HepG2 (cell line): Measurements from ENCODE around the gene SIK3. TPM values are rescaled to one million over a fixed set of nuclear protein-coding genes. Genes with fewer than 3 reads are reported as not detected.

Source experiments
- ETV5 ChIP-seq: IDR thresholded peaks from 2 replicates; pipeline ENCODE4 v1.6.1; 2018; ENCODE audit warnings: missing biosample characterization, missing genetic modification reagents, inconsistent platforms, borderline replicate concordance
- HNRNPK ChIP-seq: fragments of 200-400 bp; formaldehyde crosslinking; IDR thresholded peaks from 2 replicates; pipeline ENCODE4 v1.6.1; 2018; ENCODE audit warnings: low read length, low read depth, moderate library complexity, mild to moderate bottlenecking; ENCODE audit not compliant: poor library complexity, severe bottlenecking
- KMT2A ChIP-seq: sonication (generic); formaldehyde crosslinking; IDR thresholded peaks from 2 replicates; pipeline ENCODE4 v1.4.0; 2020; ENCODE audit warnings: missing genetic modification reagents
- SOX13 ChIP-seq, 3 experiments: fragments of 450-650 bp in 1 of 3; sonication (generic) in 1 of 3; formaldehyde crosslinking in 1 of 3; IDR thresholded peaks in 2 of 3; conservative IDR thresholded peaks in 1 of 3; 2 replicates each; pipeline versions ENCODE4 v1.5.0 to v1.6.1; 2016 to 2020; ENCODE audit warnings: antibody characterized with exemption in 1 of 3, mild to moderate bottlenecking in 1 of 3, missing compliant biosample characterization in 1 of 3, missing genetic modification reagents in 1 of 3, moderate library complexity in 1 of 3
- ZNF354B ChIP-seq: sonication (generic); formaldehyde crosslinking; IDR thresholded peaks from 2 replicates; pipeline ENCODE4 v1.8.0; 2022; ENCODE audit warnings: mild to moderate bottlenecking, missing genetic modification reagents
- ZNF562 ChIP-seq: sonication (generic); formaldehyde crosslinking; IDR thresholded peaks from 2 replicates; pipeline ENCODE4 v1.8.0; 2022; ENCODE audit warnings: missing genetic modification reagents, borderline replicate concordance
- ZNF75D ChIP-seq: sonication (generic); formaldehyde crosslinking; IDR thresholded peaks from 2 replicates; pipeline ENCODE4 v1.8.1; 2023; ENCODE audit warnings: missing genetic modification reagents, mild to moderate bottlenecking, borderline replicate concordance
- ZNF766 ChIP-seq: sonication (generic); formaldehyde crosslinking; IDR thresholded peaks from 2 replicates; pipeline ENCODE4 v1.5.0; 2020; ENCODE audit warnings: missing genetic modification reagents, borderline replicate concordance
- polyA plus RNA-seq, 8 experiments: library from polyadenylated mRNA; depleted of rRNA in 3 of 8; stranded (reverse) in 7 of 8; unstranded in 1 of 8; fragments of >200 nt; fragmentation: Illumina TruSeq in 4 of 8; extraction: Trizol in 4 of 8; gene quantifications; 2 replicates each; pipeline versions ENCODE4 v1.2.1 to v1.2.3, GENCODE V29; 2011 to 2016; ENCODE audit warnings: low read depth in 4 of 8, missing spikeins in 1 of 8, mixed read lengths in 1 of 8; ENCODE audit not compliant: insufficient read depth in 1 of 8
- total RNA-seq, 5 experiments: library from RNA; depleted of rRNA; stranded (reverse); fragments of >200 nt; fragmentation: Illumina TruSeq; extraction: Trizol; gene quantifications; 2 replicates each; pipeline ENCODE4 v1.2.3, GENCODE V29; 2016; ENCODE audit warnings: low read depth in 1 of 5
- TF ChIP-seq, protein P1 (sequence below): IDR thresholded peaks from 2 replicates; pipeline ENCODE4 v1.6.1; 2016; ENCODE audit warnings: missing compliant biosample characterization, missing genetic modification reagents, borderline replicate concordance
- TF ChIP-seq, protein P2 (sequence below): sonication (generic); formaldehyde crosslinking; conservative IDR thresholded peaks from 2 replicates; pipeline ENCODE4 v1.4.0; 2020; ENCODE audit warnings: missing genetic modification reagents
- TF ChIP-seq, protein P3 (sequence below): sonication (generic); formaldehyde crosslinking; IDR thresholded peaks from 2 replicates; pipeline ENCODE4 v1.4.0; 2020; ENCODE audit warnings: missing genetic modification reagents, borderline replicate concordance
- TF ChIP-seq, protein P4 (sequence below): sonication (generic); formaldehyde crosslinking; IDR thresholded peaks from 2 replicates; pipeline ENCODE4 v1.5.1; 2020; ENCODE audit warnings: mild to moderate bottlenecking, missing genetic modification reagents, moderate library complexity
- TF ChIP-seq, protein P5 (sequence below): IDR thresholded peaks from 2 replicates; pipeline ENCODE4 v1.6.1; 2016; ENCODE audit warnings: mild to moderate bottlenecking, missing biosample characterization, missing genetic modification reagents
- TF ChIP-seq, protein P6 (sequence below): sonication (generic); formaldehyde crosslinking; IDR thresholded peaks from 2 replicates; pipeline ENCODE4 v1.8.1; 2023; ENCODE audit warnings: mild to moderate bottlenecking, missing genetic modification reagents

Gene SIK3
- total and polyA plus RNA-seq, 2 of the 13 experiments (the other 11 are each of a cell fraction or from before 2014, with no cell fraction given), result 5.7 to 9.8 TPM

DNA sequence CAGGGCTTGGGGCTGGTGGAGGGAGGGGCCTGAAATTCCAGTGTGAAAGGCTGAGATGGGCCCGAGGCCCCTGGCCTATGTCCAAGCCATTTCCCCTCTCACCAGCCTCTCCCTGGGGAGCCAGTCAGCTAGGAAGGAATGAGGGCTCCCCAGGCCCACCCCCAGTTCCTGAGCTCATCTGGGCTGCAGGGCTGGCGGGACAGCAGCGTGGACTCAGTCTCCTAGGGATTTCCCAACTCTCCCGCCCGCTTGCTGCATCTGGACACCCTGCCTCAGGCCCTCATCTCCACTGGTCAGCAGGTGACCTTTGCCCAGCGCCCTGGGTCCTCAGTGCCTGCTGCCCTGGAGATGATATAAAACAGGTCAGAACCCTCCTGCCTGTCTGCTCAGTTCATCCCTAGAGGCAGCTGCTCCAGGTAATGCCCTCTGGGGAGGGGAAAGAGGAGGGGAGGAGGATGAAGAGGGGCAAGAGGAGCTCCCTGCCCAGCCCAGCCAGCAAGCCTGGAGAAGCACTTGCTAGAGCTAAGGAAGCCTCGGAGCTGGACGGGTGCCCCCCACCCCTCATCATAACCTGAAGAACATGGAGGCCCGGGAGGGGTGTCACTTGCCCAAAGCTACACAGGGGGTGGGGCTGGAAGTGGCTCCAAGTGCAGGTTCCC lies 268.6 kb downstream of the SIK3 start, which contains the start of gene APOC3 (continued):
- TF ChIP-seq, protein P1, sequence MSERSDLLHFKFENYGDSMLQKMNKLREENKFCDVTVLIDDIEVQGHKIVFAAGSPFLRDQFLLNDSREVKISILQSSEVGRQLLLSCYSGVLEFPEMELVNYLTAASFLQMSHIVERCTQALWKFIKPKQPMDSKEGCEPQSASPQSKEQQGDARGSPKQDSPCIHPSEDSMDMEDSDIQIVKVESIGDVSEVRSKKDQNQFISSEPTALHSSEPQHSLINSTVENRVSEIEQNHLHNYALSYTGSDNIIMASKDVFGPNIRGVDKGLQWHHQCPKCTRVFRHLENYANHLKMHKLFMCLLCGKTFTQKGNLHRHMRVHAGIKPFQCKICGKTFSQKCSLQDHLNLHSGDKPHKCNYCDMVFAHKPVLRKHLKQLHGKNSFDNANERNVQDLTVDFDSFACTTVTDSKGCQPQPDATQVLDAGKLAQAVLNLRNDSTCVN (CRISPR knock-in tag), result no peak
- TF ChIP-seq ZNF766 (CRISPR knock-in tag) (no peak), ZNF75D (CRISPR knock-in tag) (no peak), ZNF562 (no peak), KMT2A (CRISPR knock-in tag) (no peak), SOX13 (IDR thresholded peaks at IDR 0.05) (no peak), SOX13 (CRISPR knock-in tag; conservative IDR thresholded peaks at IDR 0.05 in 1 of 2, IDR thresholded peaks at IDR 0.05 in 1 of 2) (peak in 1 of 2 experiments; percentile 82; a peak in 2 of 4 replicates), HNRNPK (no peak), ZNF354B (CRISPR knock-in tag) (0 out of 2 replicates have a peak, but pooled peaks have one; percentile 51), ETV5 (CRISPR knock-in tag) (peak; percentile 32; the same call in 1 of the 2 replicates)
- TF ChIP-seq, protein P2, sequence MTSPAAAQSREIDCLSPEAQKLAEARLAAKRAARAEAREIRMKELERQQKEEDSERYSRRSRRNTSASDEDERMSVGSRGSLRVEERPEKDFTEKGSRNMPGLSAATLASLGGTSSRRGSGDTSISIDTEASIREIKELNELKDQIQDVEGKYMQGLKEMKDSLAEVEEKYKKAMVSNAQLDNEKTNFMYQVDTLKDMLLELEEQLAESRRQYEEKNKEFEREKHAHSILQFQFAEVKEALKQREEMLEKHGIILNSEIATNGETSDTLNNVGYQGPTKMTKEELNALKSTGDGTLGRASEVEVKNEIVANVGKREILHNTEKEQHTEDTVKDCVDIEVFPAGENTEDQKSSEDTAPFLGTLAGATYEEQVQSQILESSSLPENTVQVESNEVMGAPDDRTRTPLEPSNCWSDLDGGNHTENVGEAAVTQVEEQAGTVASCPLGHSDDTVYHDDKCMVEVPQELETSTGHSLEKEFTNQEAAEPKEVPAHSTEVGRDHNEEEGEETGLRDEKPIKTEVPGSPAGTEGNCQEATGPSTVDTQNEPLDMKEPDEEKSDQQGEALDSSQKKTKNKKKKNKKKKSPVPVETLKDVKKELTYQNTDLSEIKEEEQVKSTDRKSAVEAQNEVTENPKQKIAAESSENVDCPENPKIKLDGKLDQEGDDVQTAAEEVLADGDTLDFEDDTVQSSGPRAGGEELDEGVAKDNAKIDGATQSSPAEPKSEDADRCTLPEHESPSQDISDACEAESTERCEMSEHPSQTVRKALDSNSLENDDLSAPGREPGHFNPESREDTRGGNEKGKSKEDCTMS (CRISPR knock-in tag), result no peak
- TF ChIP-seq, protein P3, sequence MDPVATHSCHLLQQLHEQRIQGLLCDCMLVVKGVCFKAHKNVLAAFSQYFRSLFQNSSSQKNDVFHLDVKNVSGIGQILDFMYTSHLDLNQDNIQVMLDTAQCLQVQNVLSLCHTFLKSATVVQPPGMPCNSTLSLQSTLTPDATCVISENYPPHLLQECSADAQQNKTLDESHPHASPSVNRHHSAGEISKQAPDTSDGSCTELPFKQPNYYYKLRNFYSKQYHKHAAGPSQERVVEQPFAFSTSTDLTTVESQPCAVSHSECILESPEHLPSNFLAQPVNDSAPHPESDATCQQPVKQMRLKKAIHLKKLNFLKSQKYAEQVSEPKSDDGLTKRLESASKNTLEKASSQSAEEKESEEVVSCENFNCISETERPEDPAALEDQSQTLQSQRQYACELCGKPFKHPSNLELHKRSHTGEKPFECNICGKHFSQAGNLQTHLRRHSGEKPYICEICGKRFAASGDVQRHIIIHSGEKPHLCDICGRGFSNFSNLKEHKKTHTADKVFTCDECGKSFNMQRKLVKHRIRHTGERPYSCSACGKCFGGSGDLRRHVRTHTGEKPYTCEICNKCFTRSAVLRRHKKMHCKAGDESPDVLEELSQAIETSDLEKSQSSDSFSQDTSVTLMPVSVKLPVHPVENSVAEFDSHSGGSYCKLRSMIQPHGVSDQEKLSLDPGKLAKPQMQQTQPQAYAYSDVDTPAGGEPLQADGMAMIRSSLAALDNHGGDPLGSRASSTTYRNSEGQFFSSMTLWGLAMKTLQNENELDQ, result no peak
- TF ChIP-seq, protein P4, sequence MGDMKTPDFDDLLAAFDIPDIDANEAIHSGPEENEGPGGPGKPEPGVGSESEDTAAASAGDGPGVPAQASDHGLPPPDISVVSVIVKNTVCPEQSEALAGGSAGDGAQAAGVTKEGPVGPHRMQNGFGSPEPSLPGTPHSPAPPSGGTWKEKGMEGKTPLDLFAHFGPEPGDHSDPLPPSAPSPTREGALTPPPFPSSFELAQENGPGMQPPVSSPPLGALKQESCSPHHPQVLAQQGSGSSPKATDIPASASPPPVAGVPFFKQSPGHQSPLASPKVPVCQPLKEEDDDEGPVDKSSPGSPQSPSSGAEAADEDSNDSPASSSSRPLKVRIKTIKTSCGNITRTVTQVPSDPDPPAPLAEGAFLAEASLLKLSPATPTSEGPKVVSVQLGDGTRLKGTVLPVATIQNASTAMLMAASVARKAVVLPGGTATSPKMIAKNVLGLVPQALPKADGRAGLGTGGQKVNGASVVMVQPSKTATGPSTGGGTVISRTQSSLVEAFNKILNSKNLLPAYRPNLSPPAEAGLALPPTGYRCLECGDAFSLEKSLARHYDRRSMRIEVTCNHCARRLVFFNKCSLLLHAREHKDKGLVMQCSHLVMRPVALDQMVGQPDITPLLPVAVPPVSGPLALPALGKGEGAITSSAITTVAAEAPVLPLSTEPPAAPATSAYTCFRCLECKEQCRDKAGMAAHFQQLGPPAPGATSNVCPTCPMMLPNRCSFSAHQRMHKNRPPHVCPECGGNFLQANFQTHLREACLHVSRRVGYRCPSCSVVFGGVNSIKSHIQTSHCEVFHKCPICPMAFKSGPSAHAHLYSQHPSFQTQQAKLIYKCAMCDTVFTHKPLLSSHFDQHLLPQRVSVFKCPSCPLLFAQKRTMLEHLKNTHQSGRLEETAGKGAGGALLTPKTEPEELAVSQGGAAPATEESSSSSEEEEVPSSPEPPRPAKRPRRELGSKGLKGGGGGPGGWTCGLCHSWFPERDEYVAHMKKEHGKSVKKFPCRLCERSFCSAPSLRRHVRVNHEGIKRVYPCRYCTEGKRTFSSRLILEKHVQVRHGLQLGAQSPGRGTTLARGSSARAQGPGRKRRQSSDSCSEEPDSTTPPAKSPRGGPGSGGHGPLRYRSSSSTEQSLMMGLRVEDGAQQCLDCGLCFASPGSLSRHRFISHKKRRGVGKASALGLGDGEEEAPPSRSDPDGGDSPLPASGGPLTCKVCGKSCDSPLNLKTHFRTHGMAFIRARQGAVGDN, result peak; percentile 85
- TF ChIP-seq, protein P5, sequence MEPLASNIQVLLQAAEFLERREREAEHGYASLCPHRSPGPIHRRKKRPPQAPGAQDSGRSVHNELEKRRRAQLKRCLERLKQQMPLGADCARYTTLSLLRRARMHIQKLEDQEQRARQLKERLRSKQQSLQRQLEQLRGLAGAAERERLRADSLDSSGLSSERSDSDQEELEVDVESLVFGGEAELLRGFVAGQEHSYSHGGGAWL (CRISPR knock-in tag), result no peak
- TF ChIP-seq, protein P6, sequence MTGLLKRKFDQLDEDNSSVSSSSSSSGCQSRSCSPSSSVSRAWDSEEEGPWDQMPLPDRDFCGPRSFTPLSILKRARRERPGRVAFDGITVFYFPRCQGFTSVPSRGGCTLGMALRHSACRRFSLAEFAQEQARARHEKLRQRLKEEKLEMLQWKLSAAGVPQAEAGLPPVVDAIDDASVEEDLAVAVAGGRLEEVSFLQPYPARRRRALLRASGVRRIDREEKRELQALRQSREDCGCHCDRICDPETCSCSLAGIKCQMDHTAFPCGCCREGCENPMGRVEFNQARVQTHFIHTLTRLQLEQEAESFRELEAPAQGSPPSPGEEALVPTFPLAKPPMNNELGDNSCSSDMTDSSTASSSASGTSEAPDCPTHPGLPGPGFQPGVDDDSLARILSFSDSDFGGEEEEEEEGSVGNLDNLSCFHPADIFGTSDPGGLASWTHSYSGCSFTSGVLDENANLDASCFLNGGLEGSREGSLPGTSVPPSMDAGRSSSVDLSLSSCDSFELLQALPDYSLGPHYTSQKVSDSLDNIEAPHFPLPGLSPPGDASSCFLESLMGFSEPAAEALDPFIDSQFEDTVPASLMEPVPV (CRISPR knock-in tag), result peak; percentile 13; the same call in 1 of the 2 replicates
